Stimulated activated CD8-positive, alpha-beta memory T cell treated with anti-CD3 and anti-CD28 coated beads, Interleukin-4, amount 100 ng/mL, for 1 hour (primary cell): Measurements from ENCODE around the gene PALLD.
"Not testable (repeated sequence)": the region's sequence is repeated elsewhere in the genome, so short reads cannot be mapped to it uniquely, and the experiment has no call there.

Experiments used
- DNase-seq, 2 donors: peaks; one replicate each; pipeline ENCODE4 v3.0.0-alpha.2; 2020; ENCODE audit warnings: low read depth in 2 of 2, low spot score in 1 of 2

The PALLD gene

GRCh38 chr4:168724686-168725411 lies 228.0 kb downstream of the PALLD start:
- DNase-seq: no peak

- no peak for DNase-seq
These were observed 229.1 kb downstream of the PALLD start for GRCh38 chr4:168725930-168726329.

- not testable (repeated sequence) for DNase-seq
These were observed 230.3 kb downstream of the PALLD start for GRCh38 chr4:168727181-168727580.

- no peak for DNase-seq
These were observed 234.3 kb downstream of the PALLD start for GRCh38 chr4:168731006-168731636.

- no peak for DNase-seq
These were observed 235.0 kb downstream of the PALLD start for GRCh38 chr4:168731706-168732414.

GRCh38 chr4:168732714-168733113 lies 235.9 kb downstream of the PALLD start:
- DNase-seq: no peak

- no peak for DNase-seq
These were observed 238.1 kb downstream of the PALLD start for GRCh38 chr4:168734703-168735678.

- DNase-seq: no peak
These were observed 238.9 kb downstream of the PALLD start for GRCh38 chr4:168735735-168736134.

- no peak for DNase-seq
These were observed 240.3 kb downstream of the PALLD start for GRCh38 chr4:168736860-168737805.

- DNase-seq: no peak
These were observed 240.9 kb downstream of the PALLD start for GRCh38 chr4:168737806-168738172.

GRCh38 chr4:168739886-168740285 lies 243.0 kb downstream of the PALLD start:
- DNase-seq: no peak

GRCh38 chr4:168740691-168741090 lies 243.8 kb downstream of the PALLD start:
- DNase-seq: no peak

- no peak for DNase-seq
These were observed 244.7 kb downstream of the PALLD start for GRCh38 chr4:168741281-168742173.

- DNase-seq: no peak
These were observed 246.3 kb downstream of the PALLD start for GRCh38 chr4:168743131-168743530.

- DNase-seq: no peak
These were observed 246.7 kb downstream of the PALLD start for GRCh38 chr4:168743601-168744000.

GRCh38 chr4:168744021-168744420 lies 247.2 kb downstream of the PALLD start:
- DNase-seq: no peak

GRCh38 chr4:168748807-168749206 lies 252.0 kb downstream of the PALLD start:
- DNase-seq: no peak

- DNase-seq: no peak
These were observed 254.7 kb downstream of the PALLD start for GRCh38 chr4:168751263-168752225.
